Measurements from ENCODE around the gene CCER1. TPM values are rescaled to one million over a fixed set of nuclear protein-coding genes. Genes with fewer than 3 reads are reported as not detected.

The CCER1 gene
- total and polyA plus RNA-seq, 9 of the 15 experiments (the other 6 are each of a cell fraction or from before 2014, with no cell fraction given) = not detected

DNA sequence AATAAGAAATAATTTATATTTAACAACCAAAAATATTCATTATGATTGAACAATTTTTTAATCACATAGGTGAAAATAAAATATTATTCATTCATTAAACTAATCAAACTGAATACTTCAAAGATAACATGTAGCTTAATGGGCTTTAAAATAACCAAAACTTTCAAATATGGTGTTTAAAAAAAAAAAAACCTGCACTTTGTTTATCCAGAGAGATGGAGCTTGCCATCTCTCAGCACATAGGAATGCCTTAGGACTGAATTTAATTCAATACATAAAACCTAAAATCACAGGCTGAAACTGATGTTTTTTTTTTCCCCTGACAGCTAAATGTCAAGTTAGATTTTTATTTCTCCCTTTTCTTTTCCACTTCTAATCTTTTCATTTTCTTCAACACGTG, 14.4 kb upstream of the CCER1 start:
- POLR2A ChIA-PET = no interaction called here
- H3K4me3 ChIP-seq = no peak overlapping the region
- intact Hi-C loops (cut with micrococcal nuclease) = no loop called here
- H3K36me3 ChIP-seq (ENCODE audit: control insufficient read depth, insufficient read depth, low read length) = no peaks in the 10 kb centered on the region
- H3K27ac ChIP-seq (ENCODE audit: extremely low read depth, low read depth, low read length) = no peak overlapping the region
- no TSS peak for BruUV-seq (replicated peaks)
- H3K79me2 ChIP-seq (ENCODE audit: control insufficient read depth, insufficient read depth, low read length) = no peaks in the 10 kb centered on the region
- H3K9me3 ChIP-seq (replicated peaks; ENCODE audit: control insufficient read depth, insufficient read depth, low read depth, low read length) = no peaks in the 10 kb centered on the region
- CTCF ChIA-PET (ENCODE audit: low intra/inter-chr PET ratio) = no interaction called here
- in situ Hi-C loops (cut with MboI) = loop anchor here (25.0 kb wide), 2 partner anchors 1668 to 1957 kb away; no protein-coding TSS in a partner anchor
- FAIRE-seq = no peak
- H3K4me2 ChIP-seq (ENCODE audit: insufficient read depth, low read length) = no peak overlapping the region
- no peaks in the 10 kb centered on the region for H3K27me3 ChIP-seq (ENCODE audit: control insufficient read depth in 2 of 2, insufficient read depth in 2 of 2, low read length in 2 of 2)
- WGBS (ENCODE audit: insufficient coverage, low coverage, missing lambda C conversion rate) = 0% methylated on average over 1 of the region's 1 CpG
- H3K9ac ChIP-seq (ENCODE audit: insufficient read depth in 1 of 2, low read depth in 2 of 2, low read length in 2 of 2) = no peak overlapping the region
- H4K20me1 ChIP-seq (replicated peaks; ENCODE audit: control insufficient read depth, insufficient read depth, low read length) = no peaks in the 10 kb centered on the region
- no peaks in the 10 kb centered on the region for H3K9me1 ChIP-seq (ENCODE audit: control insufficient read depth, insufficient read depth, low read length)
- H2AFZ ChIP-seq (ENCODE audit: low read depth, low read length) = no peak overlapping the region
- ATAC-seq = no peak
- no peaks in the 10 kb centered on the region for H3K4me1 ChIP-seq (replicated peaks in 1 of 2; ENCODE audit: control insufficient read depth in 2 of 2, insufficient read depth in 2 of 2, low read length in 2 of 2)
- DNase-seq (ENCODE audit: extremely low read depth in 1 of 4, low spot score in 3 of 4) = no peak
- no peak for TF ChIP-seq ZNF263 (CRISPR knock-in tag; IDR thresholded peaks at IDR 0.05; ENCODE audit: borderline replicate concordance)
- no peak for TF ChIP-seq ZFP30 (CRISPR knock-in tag; IDR thresholded peaks at IDR 0.05; ENCODE audit: borderline replicate concordance)
- TF ChIP-seq ZKSCAN1 (IDR thresholded peaks at IDR 0.05; ENCODE audit: low read depth, low read length) = no peak
- no peak for TF ChIP-seq PTRF (tag; IDR thresholded peaks at IDR 0.05)
- no peak for TF ChIP-seq ATF1 (CRISPR knock-in tag; IDR thresholded peaks at IDR 0.05)
- no peak for TF ChIP-seq ATF1 (tag; IDR thresholded peaks at IDR 0.05)
- TF ChIP-seq, protein P1, sequence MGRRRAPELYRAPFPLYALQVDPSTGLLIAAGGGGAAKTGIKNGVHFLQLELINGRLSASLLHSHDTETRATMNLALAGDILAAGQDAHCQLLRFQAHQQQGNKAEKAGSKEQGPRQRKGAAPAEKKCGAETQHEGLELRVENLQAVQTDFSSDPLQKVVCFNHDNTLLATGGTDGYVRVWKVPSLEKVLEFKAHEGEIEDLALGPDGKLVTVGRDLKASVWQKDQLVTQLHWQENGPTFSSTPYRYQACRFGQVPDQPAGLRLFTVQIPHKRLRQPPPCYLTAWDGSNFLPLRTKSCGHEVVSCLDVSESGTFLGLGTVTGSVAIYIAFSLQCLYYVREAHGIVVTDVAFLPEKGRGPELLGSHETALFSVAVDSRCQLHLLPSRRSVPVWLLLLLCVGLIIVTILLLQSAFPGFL (CRISPR knock-in tag; IDR thresholded peaks at IDR 0.05) = no peak
- TF ChIP-seq ZBTB9 (CRISPR knock-in tag; IDR thresholded peaks at IDR 0.05) = no peak
- TF ChIP-seq PPARD (CRISPR knock-in tag; IDR thresholded peaks at IDR 0.05) = no peak
- TF ChIP-seq, protein P2, sequence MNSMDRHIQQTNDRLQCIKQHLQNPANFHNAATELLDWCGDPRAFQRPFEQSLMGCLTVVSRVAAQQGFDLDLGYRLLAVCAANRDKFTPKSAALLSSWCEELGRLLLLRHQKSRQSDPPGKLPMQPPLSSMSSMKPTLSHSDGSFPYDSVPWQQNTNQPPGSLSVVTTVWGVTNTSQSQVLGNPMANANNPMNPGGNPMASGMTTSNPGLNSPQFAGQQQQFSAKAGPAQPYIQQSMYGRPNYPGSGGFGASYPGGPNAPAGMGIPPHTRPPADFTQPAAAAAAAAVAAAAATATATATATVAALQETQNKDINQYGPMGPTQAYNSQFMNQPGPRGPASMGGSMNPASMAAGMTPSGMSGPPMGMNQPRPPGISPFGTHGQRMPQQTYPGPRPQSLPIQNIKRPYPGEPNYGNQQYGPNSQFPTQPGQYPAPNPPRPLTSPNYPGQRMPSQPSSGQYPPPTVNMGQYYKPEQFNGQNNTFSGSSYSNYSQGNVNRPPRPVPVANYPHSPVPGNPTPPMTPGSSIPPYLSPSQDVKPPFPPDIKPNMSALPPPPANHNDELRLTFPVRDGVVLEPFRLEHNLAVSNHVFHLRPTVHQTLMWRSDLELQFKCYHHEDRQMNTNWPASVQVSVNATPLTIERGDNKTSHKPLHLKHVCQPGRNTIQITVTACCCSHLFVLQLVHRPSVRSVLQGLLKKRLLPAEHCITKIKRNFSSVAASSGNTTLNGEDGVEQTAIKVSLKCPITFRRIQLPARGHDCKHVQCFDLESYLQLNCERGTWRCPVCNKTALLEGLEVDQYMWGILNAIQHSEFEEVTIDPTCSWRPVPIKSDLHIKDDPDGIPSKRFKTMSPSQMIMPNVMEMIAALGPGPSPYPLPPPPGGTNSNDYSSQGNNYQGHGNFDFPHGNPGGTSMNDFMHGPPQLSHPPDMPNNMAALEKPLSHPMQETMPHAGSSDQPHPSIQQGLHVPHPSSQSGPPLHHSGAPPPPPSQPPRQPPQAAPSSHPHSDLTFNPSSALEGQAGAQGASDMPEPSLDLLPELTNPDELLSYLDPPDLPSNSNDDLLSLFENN (IDR thresholded peaks at IDR 0.05; ENCODE audit: low read depth in 2 of 2, low read length in 2 of 2) = no peak
- no peak for TF ChIP-seq TAF9B (IDR thresholded peaks at IDR 0.05; ENCODE audit: partially characterized antibody)
- no peak for TF ChIP-seq SIRT6 (IDR thresholded peaks at IDR 0.05; ENCODE audit: low read depth, low read length)
- TF ChIP-seq SMARCA5 (IDR thresholded peaks at IDR 0.05) = no peak
- TF ChIP-seq BRD9 (IDR thresholded peaks at IDR 0.05; ENCODE audit: low read depth, partially characterized antibody) = no peak
- TF ChIP-seq ZNF174 (CRISPR knock-in tag; IDR thresholded peaks at IDR 0.05) = no peak
- no peak for TF ChIP-seq IRF2 (CRISPR knock-in tag; IDR thresholded peaks at IDR 0.05)

Data from K562 (cell line).